ENCODE measurements around the gene TMEM254. TPM values are rescaled to one million over a fixed set of nuclear protein-coding genes. Genes with fewer than 3 reads are reported as not detected.

The TMEM254 gene
- total and polyA plus RNA-seq, 9 of the 15 experiments (the other 6 are each of a cell fraction or from before 2014, with no cell fraction given), result 0.59 to 4.7 (median 1.9) TPM

DNA sequence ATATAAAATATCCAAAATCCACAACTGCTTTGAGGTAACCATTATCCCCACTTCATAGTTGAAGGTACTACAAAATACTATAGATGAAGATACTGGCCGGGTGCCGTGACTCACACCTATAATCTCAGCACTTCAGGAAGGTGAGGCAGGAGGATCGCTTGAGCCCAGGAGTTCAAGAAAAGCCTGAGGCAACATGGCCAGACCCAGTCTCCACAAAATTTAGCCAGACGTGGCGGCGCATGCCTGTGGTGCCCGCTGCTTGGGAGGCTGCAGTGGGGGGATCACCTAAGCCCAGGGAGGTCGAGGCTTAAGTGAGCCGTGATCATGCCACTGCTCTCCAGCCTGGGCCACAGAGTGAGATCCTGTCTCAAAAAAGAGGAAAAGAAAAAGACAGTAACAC lies 21.7 kb downstream of the TMEM254 start:
- in situ Hi-C loops (cut with MboI), result no loop called here
- no TSS peak for BruUV-seq (replicated peaks)
- ChIA-PET POLR2A (no interaction called here), CTCF (ENCODE audit: low intra/inter-chr PET ratio) (no interaction called here)
- H3K4me3 ChIP-seq, result no peak overlapping the region
- H3K27me3 ChIP-seq (ENCODE audit: control insufficient read depth in 2 of 2, insufficient read depth in 2 of 2, low read length in 2 of 2), result peaks cover 30 to 32% of the 10 kb centered on the region in 2 experiments; a peak in 4 of 5 replicates
- no peaks in the 10 kb centered on the region for H4K20me1 ChIP-seq (replicated peaks; ENCODE audit: control insufficient read depth, insufficient read depth, low read length)
- 0 out of 4 replicates have a peak overlapping the region, but pooled peaks of 1 of the 2 experiments have one; percentile 9 for H3K9ac ChIP-seq (ENCODE audit: insufficient read depth in 1 of 2, low read depth in 2 of 2, low read length in 2 of 2)
- H3K9me3 ChIP-seq (replicated peaks; ENCODE audit: control insufficient read depth, insufficient read depth, low read depth, low read length), result no peaks in the 10 kb centered on the region
- WGBS (ENCODE audit: insufficient coverage, low coverage, missing lambda C conversion rate), result 3% methylated on average over 9 of the region's 9 CpGs
- no peaks in the 10 kb centered on the region for H3K9me1 ChIP-seq (ENCODE audit: control insufficient read depth, insufficient read depth, low read length)
- DNase-seq (ENCODE audit: extremely low read depth in 1 of 4, low spot score in 3 of 4) (no peak), ATAC-seq (no peak), FAIRE-seq (no peak)
- H3K27ac ChIP-seq (ENCODE audit: extremely low read depth, low read depth, low read length), result no peak overlapping the region
- H3K36me3 ChIP-seq (ENCODE audit: control insufficient read depth, insufficient read depth, low read length), result no peaks in the 10 kb centered on the region
- no peak overlapping the region for H3K4me2 ChIP-seq (ENCODE audit: insufficient read depth, low read length)
- no peak overlapping the region for H2AFZ ChIP-seq (ENCODE audit: low read depth, low read length)
- no peaks in the 10 kb centered on the region; a peak in 1 of 5 replicates for H3K4me1 ChIP-seq (replicated peaks in 1 of 2; ENCODE audit: control insufficient read depth in 2 of 2, insufficient read depth in 2 of 2, low read length in 2 of 2)
- intact Hi-C loops (cut with micrococcal nuclease), result no loop called here
- no peaks in the 10 kb centered on the region for H3K79me2 ChIP-seq (ENCODE audit: control insufficient read depth, insufficient read depth, low read length)
- TF ChIP-seq BRF1 (IDR thresholded peaks at IDR 0.05; ENCODE audit: borderline replicate concordance, extremely low read depth, insufficient read length), result no peak
- TF ChIP-seq ZNF197 (CRISPR knock-in tag; IDR thresholded peaks at IDR 0.05; ENCODE audit: low read depth), result no peak
- no peak for TF ChIP-seq KDM1A (IDR thresholded peaks at IDR 0.05)
- no peak for TF ChIP-seq SMAD2 (IDR thresholded peaks at IDR 0.05; ENCODE audit: low read depth, low read length)
- no peak for TF ChIP-seq CXXC5 (CRISPR knock-in tag; IDR thresholded peaks at IDR 0.05)
- TF ChIP-seq PTTG1 (tag; IDR thresholded peaks at IDR 0.05; ENCODE audit: low read depth), result no peak
- no peak for TF ChIP-seq ARID2 (IDR thresholded peaks at IDR 0.05)
- TF ChIP-seq THRA (IDR thresholded peaks at IDR 0.05), result no peak
- no peak for TF ChIP-seq STAT5B (CRISPR knock-in tag; IDR thresholded peaks at IDR 0.05)
- no peak for TF ChIP-seq ZNF668 (CRISPR knock-in tag; IDR thresholded peaks at IDR 0.05)
- TF ChIP-seq ZNF77 (CRISPR knock-in tag; IDR thresholded peaks at IDR 0.05), result no peak
- no peak for TF ChIP-seq GATAD2B (IDR thresholded peaks at IDR 0.05; ENCODE audit: borderline replicate concordance)
- TF ChIP-seq MAZ (CRISPR knock-in tag; conservative IDR thresholded peaks at IDR 0.05 in 1 of 2, IDR thresholded peaks at IDR 0.05 in 1 of 2), result no peak
- no peak for TF ChIP-seq NUFIP1 (IDR thresholded peaks at IDR 0.05; ENCODE audit: partially characterized antibody)
- no peak for TF ChIP-seq NR1H2 (CRISPR knock-in tag; IDR thresholded peaks at IDR 0.05)
- TF ChIP-seq, protein P1, sequence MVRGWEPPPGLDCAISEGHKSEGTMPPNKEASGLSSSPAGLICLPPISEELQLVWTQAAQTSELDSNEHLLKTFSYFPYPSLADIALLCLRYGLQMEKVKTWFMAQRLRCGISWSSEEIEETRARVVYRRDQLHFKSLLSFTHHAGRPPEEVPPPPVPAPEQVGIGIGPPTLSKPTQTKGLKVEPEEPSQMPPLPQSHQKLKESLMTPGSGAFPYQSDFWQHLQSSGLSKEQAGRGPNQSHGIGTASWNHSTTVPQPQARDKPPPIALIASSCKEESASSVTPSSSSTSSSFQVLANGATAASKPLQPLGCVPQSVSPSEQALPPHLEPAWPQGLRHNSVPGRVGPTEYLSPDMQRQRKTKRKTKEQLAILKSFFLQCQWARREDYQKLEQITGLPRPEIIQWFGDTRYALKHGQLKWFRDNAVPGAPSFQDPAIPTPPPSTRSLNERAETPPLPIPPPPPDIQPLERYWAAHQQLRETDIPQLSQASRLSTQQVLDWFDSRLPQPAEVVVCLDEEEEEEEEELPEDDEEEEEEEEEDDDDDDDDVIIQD (CRISPR knock-in tag; IDR thresholded peaks at IDR 0.05), result no peak
- no peak for TF ChIP-seq E2F8 (IDR thresholded peaks at IDR 0.05; ENCODE audit: low read depth, partially characterized antibody)
